ENCODE data around the gene THSD7A.

THSD7A gene

GRCh38 chr7:11533229-11533820 is 298.7 kb downstream of the THSD7A start:
- TF ChIP-seq FOXP2 (optimal IDR thresholded peaks at IDR 0.05; ENCODE audit: borderline replicate concordance, extremely low read depth, extremely low read length, insufficient read depth) (no peak), POLR2AphosphoS5 (IDR thresholded peaks at IDR 0.05; ENCODE audit: low read depth, low read length) (no peak), SIN3A (IDR thresholded peaks at IDR 0.05; ENCODE audit: borderline replicate concordance, insufficient read depth, low read length) (no peak), REST (IDR thresholded peaks at IDR 0.05; ENCODE audit: insufficient read depth in 1 of 2, low read depth in 2 of 2, low read length in 2 of 2) (no peak), TAF1 (IDR thresholded peaks at IDR 0.05; ENCODE audit: borderline replicate concordance, insufficient read depth, low read length) (no peak)

- TF ChIP-seq FOXP2 (optimal IDR thresholded peaks at IDR 0.05; ENCODE audit: borderline replicate concordance, extremely low read depth, extremely low read length, insufficient read depth) (no peak), TAF1 (IDR thresholded peaks at IDR 0.05; ENCODE audit: borderline replicate concordance, insufficient read depth, low read length) (no peak), POLR2AphosphoS5 (IDR thresholded peaks at IDR 0.05; ENCODE audit: low read depth, low read length) (no peak), REST (IDR thresholded peaks at IDR 0.05; ENCODE audit: insufficient read depth in 1 of 2, low read depth in 2 of 2, low read length in 2 of 2) (no peak), SIN3A (IDR thresholded peaks at IDR 0.05; ENCODE audit: borderline replicate concordance, insufficient read depth, low read length) (no peak)
These were observed 302.6 kb downstream of the THSD7A start for GRCh38 chr7:11529382-11529781.

- TF ChIP-seq SIN3A (IDR thresholded peaks at IDR 0.05; ENCODE audit: borderline replicate concordance, insufficient read depth, low read length) (no peak), TAF1 (IDR thresholded peaks at IDR 0.05; ENCODE audit: borderline replicate concordance, insufficient read depth, low read length) (no peak), FOXP2 (optimal IDR thresholded peaks at IDR 0.05; ENCODE audit: borderline replicate concordance, extremely low read depth, extremely low read length, insufficient read depth) (no peak), POLR2AphosphoS5 (IDR thresholded peaks at IDR 0.05; ENCODE audit: low read depth, low read length) (no peak), REST (IDR thresholded peaks at IDR 0.05; ENCODE audit: insufficient read depth in 1 of 2, low read depth in 2 of 2, low read length in 2 of 2) (no peak)
These were observed 304.3 kb downstream of the THSD7A start for GRCh38 chr7:11527707-11528106.

DNA sequence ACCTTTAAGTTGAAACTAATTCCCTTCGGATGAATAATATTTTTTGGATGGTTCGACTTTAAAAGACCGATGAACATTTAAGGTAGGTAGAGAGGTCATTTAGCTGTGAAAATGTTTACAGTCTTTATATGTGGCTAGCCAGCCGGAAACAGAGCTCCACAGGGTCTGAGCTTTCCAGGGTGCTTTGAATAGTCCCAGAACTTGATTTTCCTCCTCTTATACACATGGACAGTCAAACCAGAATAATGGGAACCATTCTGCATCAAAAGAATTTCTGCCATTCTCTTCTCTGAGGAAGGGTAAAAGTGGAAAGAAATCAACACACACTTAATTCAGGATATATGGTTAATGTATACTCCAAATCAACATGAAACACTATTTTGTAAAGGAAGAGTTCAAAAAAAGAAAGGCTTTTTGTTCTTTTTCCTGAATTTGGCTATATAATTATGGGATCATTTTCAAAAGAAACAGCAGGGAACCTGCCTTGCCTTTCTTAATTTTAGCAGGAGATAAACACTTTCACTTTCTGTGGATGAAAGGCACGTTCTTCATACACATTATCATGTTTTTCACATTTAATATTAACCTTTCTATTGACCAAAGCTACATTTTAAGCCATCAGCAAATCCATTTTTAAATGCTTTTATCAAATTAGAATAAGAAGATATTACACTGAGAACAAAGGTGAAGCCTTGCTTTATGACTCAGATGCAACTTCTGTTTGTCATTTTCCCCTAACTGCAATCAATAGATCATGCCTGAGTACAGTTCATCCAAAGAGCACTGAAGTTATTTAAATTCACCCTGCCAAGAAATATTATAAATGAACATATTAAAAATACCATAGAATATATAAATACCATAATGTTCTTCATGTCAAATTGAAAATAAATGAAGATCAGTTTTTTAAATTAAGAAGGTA is 307.3 kb downstream of the THSD7A start:
- TF ChIP-seq SIN3A (IDR thresholded peaks at IDR 0.05; ENCODE audit: borderline replicate concordance, insufficient read depth, low read length), result no peak
- no peak for TF ChIP-seq REST (IDR thresholded peaks at IDR 0.05; ENCODE audit: insufficient read depth in 1 of 2, low read depth in 2 of 2, low read length in 2 of 2)
- no peak for TF ChIP-seq TAF1 (IDR thresholded peaks at IDR 0.05; ENCODE audit: borderline replicate concordance, insufficient read depth, low read length)
- TF ChIP-seq POLR2AphosphoS5 (IDR thresholded peaks at IDR 0.05; ENCODE audit: low read depth, low read length), result no peak
- no peak for TF ChIP-seq FOXP2 (optimal IDR thresholded peaks at IDR 0.05; ENCODE audit: borderline replicate concordance, extremely low read depth, extremely low read length, insufficient read depth)
